ENCODE results near the gene USP34.
A peak's percentile ranks its signal among the peaks of the same experiment; 100 is the strongest.
"Not testable (repeated sequence)": the region's sequence is repeated elsewhere in the genome, so short reads cannot be mapped to it uniquely, and the experiment has no call there.

USP34 gene

GRCh38 chr2:61471905-61472805 lies 1.3 kb upstream of the USP34 start:
- Histone ChIP-seq H3K36me3 (ENCODE audit: control insufficient read depth, insufficient read depth, low read length) (peaks cover 5% of the 10 kb centered on the region), H3K9ac (ENCODE audit: low read length) (peak overlapping the region; percentile 95), H3K4me3 (ENCODE audit: low read length) (peak overlapping the region; percentile 95), H3K27me3 (ENCODE audit: control insufficient read depth, insufficient read depth, low read length) (no peaks in the 10 kb centered on the region), H3K4me1 (ENCODE audit: control insufficient read depth, insufficient read depth, low read length) (no peaks in the 10 kb centered on the region), H3K27ac (ENCODE audit: low read depth, low read length) (peak overlapping the region; percentile 98)

- peaks cover 2% of the 10 kb centered on the region for H3K36me3 ChIP-seq (ENCODE audit: control insufficient read depth, insufficient read depth, low read length)
- H3K4me3 ChIP-seq (ENCODE audit: low read length), result peak overlapping the region; percentile 84
- no peaks in the 10 kb centered on the region for H3K4me1 ChIP-seq (ENCODE audit: control insufficient read depth, insufficient read depth, low read length)
- no peaks in the 10 kb centered on the region for H3K27me3 ChIP-seq (ENCODE audit: control insufficient read depth, insufficient read depth, low read length)
- peak overlapping the region; percentile 98 for H3K27ac ChIP-seq (ENCODE audit: low read depth, low read length)
- H3K9ac ChIP-seq (ENCODE audit: low read length), result peak overlapping the region; percentile 59
Observed at GRCh38 chr2:61470122-61470951, 550 bp downstream of the USP34 start.

DNA sequence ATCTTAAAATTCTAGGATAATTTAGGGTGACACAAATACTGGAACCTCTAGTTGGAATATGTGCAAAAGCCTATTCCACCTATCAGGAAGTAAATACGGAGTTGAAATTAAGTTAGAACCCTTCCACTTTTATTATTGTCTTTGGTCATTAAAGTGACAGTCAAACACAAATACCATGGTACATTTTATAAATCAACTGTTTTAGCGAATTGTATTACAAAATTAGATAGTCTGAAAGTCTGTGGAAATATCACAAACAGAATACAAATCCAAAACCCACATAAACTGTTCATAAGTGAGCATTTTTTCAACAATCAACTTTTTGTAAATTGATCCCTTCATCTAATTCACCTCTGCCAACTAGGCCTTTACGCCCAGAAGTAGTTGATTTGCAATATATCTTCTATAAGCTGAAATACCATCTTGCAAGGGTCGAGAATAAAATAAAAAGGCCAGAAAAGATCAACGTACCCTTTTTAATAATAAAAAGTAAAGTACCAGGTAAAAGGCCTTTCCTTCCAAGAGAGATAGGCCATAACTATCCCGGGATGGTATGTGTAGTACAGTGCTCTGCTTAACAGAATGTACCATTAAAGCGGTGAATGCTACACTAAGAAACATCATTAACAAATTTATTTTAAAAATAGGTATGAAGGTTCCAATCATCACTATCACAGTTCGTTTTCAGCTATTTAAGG lies 1.3 kb downstream of the USP34 start:
- Histone ChIP-seq H3K27me3 (ENCODE audit: control insufficient read depth, insufficient read depth, low read length) (no peaks in the 10 kb centered on the region), H3K27ac (ENCODE audit: low read depth, low read length) (peak overlapping the region; percentile 98), H3K4me1 (ENCODE audit: control insufficient read depth, insufficient read depth, low read length) (no peaks in the 10 kb centered on the region), H3K4me3 (ENCODE audit: low read length) (peak overlapping the region; percentile 84), H3K9ac (ENCODE audit: low read length) (peak overlapping the region; percentile 59), H3K36me3 (ENCODE audit: control insufficient read depth, insufficient read depth, low read length) (peaks cover 2% of the 10 kb centered on the region)

DNA sequence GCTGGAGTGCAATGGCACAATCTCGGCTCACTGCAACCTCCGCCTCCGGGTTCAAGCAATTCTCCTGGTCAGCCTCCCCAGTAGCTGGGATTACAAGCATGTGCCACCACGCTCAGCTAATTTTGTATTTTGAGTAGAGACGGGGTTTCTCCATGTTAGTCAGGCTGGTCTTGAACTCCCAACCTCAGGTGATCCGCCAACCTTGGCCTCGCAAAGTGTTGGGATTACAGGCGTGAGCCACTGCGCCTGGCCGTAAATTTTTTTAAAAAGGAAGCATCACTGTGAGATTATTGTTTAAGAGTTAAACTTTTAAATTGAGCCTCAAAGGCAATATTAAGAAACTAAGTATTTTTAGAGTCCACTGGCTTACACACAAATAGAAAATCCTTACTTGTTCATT lies 2.7 kb downstream of the USP34 start:
- H3K4me1 ChIP-seq (ENCODE audit: control insufficient read depth, insufficient read depth, low read length); H3K4me3 ChIP-seq (ENCODE audit: low read length): not testable (repeated sequence)

DNA sequence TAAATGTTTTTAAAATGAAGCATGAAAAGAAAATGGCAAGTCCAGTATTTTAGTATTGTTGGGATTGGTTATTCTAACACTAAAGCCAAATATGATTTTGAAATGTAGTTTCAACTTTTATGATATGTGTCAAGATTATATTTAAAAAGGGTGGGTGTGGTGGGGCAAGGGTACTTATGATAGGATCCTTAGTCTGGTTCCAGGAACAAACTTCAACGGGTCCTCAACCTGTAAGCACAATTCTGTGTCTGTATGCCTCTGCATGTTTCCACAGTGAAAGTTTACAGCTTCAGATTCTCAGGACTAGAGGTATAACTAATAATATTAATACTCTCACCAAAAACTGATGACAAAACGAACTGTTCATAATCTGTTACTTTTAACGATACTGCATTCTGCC lies 5.8 kb downstream of the USP34 start:
- H3K9ac ChIP-seq (ENCODE audit: low read length), result no peak overlapping the region
- no peaks in the 10 kb centered on the region for H3K4me1 ChIP-seq (ENCODE audit: control insufficient read depth, insufficient read depth, low read length)
- no peak overlapping the region for H3K4me3 ChIP-seq (ENCODE audit: low read length)
- no peaks in the 10 kb centered on the region for H3K27me3 ChIP-seq (ENCODE audit: control insufficient read depth, insufficient read depth, low read length)
- no peaks in the 10 kb centered on the region for H3K36me3 ChIP-seq (ENCODE audit: control insufficient read depth, insufficient read depth, low read length)
- H3K27ac ChIP-seq (ENCODE audit: low read depth, low read length), result no peak overlapping the region

More for the DNA sequence above, 2.7 kb downstream of the USP34 start:
- H3K27me3 ChIP-seq (ENCODE audit: control insufficient read depth, insufficient read depth, low read length); H3K36me3 ChIP-seq (ENCODE audit: control insufficient read depth, insufficient read depth, low read length); H3K27ac ChIP-seq (ENCODE audit: low read depth, low read length); H3K9ac ChIP-seq (ENCODE audit: low read length): not testable (repeated sequence)

DNA sequence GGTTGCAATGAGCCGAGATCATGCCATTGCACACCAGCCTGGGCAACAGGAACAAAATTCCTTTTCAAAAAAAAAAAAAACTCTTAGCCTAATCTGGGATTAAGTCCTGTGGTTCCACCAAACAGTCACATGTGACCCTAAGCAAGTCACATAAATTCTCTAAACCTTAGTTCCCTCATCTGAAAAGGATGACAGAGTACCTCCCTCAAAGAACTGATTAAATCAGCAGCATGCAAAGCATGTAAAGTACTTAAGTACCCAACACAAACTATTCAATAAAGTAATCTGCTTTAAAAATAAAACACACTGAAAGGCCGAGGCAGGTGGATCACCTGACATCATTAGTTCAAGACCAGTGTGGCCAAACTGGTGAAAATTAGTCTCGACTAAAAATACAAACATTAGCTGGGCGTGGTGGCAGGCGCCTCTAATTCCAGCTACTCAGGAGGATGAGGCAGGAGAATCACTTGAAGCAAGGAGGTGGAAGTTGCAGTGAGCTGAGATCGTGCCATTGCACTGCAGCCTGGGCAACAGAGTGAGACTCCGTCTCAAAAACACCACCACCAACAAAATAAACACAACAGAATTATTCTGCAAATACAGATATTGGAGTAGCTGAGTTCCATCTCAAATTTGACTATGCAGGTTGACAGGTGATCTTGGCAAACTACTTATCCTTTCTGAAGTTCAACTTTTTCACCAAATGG lies 7.0 kb downstream of the USP34 start:
- Histone ChIP-seq H3K27ac (ENCODE audit: low read depth, low read length) (no peak overlapping the region), H3K9ac (ENCODE audit: low read length) (no peak overlapping the region), H3K4me3 (ENCODE audit: low read length) (no peak overlapping the region), H3K36me3 (ENCODE audit: control insufficient read depth, insufficient read depth, low read length) (no peaks in the 10 kb centered on the region), H3K27me3 (ENCODE audit: control insufficient read depth, insufficient read depth, low read length) (no peaks in the 10 kb centered on the region), H3K4me1 (ENCODE audit: control insufficient read depth, insufficient read depth, low read length) (no peaks in the 10 kb centered on the region)

DNA sequence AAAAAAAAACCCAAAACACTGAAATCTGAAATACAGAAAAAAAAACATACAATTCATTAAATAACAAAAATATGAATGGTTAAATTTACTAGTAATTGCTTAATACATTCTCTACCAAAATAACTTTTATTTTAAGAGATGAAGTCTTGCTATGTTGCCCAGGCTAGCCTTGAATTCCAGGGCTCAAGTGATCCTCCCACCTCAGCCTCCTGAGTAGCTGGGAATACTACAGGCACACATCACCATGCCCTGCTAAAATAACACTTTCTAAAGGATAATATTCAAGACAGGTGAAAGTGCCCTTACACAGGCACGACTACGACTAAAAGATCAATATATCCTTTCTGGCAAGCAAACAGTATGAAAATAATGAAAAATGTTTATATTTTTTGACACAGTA lies 9.5 kb downstream of the USP34 start:
- no peak overlapping the region for H3K27ac ChIP-seq (ENCODE audit: low read depth, low read length)
- H3K9ac ChIP-seq (ENCODE audit: low read length), result no peak overlapping the region
- H3K36me3 ChIP-seq (ENCODE audit: control insufficient read depth, insufficient read depth, low read length), result no peaks in the 10 kb centered on the region
- no peak overlapping the region for H3K4me3 ChIP-seq (ENCODE audit: low read length)
- H3K4me1 ChIP-seq (ENCODE audit: control insufficient read depth, insufficient read depth, low read length), result no peaks in the 10 kb centered on the region
- H3K27me3 ChIP-seq (ENCODE audit: control insufficient read depth, insufficient read depth, low read length), result no peaks in the 10 kb centered on the region

DNA sequence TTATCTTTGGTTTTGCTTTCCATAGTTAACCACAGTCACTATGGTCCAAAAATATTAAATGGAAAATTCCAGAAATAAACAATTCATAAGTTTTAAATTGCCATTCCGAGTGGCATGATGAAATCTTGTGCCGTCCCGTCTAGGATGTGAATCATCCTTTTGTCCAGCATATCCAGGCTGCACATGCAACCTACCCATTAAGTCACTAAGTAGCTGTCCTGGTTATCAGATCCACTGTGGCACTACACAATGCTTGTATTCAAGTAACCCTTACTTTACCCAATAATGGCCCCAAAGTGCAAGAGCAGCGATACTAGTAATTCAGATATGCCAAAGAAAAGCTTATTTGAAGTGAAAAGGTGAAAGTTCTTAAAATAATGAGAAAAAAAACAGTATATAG lies 10.7 kb downstream of the USP34 start:
- H3K27ac ChIP-seq (ENCODE audit: low read depth, low read length), result no peak overlapping the region

GRCh38 chr2:61456746-61457420 lies 14.0 kb downstream of the USP34 start:
- no peaks in the 10 kb centered on the region for H3K36me3 ChIP-seq (ENCODE audit: control insufficient read depth, insufficient read depth, low read length)
- no peak overlapping the region for H3K9ac ChIP-seq (ENCODE audit: low read length)
- no peak overlapping the region for H3K4me3 ChIP-seq (ENCODE audit: low read length)
- peaks cover 3% of the 10 kb centered on the region for H3K4me1 ChIP-seq (ENCODE audit: control insufficient read depth, insufficient read depth, low read length)
- no peak overlapping the region for H3K27ac ChIP-seq (ENCODE audit: low read depth, low read length)
- no peaks in the 10 kb centered on the region for H3K27me3 ChIP-seq (ENCODE audit: control insufficient read depth, insufficient read depth, low read length)

More for the DNA sequence above, 10.7 kb downstream of the USP34 start:
- Histone ChIP-seq H3K36me3 (ENCODE audit: control insufficient read depth, insufficient read depth, low read length) (no peaks in the 10 kb centered on the region), H3K4me1 (ENCODE audit: control insufficient read depth, insufficient read depth, low read length) (peaks cover 3% of the 10 kb centered on the region), H3K4me3 (ENCODE audit: low read length) (no peak overlapping the region), H3K9ac (ENCODE audit: low read length) (no peak overlapping the region), H3K27me3 (ENCODE audit: control insufficient read depth, insufficient read depth, low read length) (no peaks in the 10 kb centered on the region)

GRCh38 chr2:61456070-61456745 lies 14.7 kb downstream of the USP34 start:
- H3K4me3 ChIP-seq (ENCODE audit: low read length), result no peak overlapping the region
- H3K4me1 ChIP-seq (ENCODE audit: control insufficient read depth, insufficient read depth, low read length), result peaks cover 3% of the 10 kb centered on the region
- no peaks in the 10 kb centered on the region for H3K27me3 ChIP-seq (ENCODE audit: control insufficient read depth, insufficient read depth, low read length)
- no peak overlapping the region for H3K9ac ChIP-seq (ENCODE audit: low read length)
- no peak overlapping the region for H3K27ac ChIP-seq (ENCODE audit: low read depth, low read length)
- H3K36me3 ChIP-seq (ENCODE audit: control insufficient read depth, insufficient read depth, low read length), result no peaks in the 10 kb centered on the region

- not testable (repeated sequence) for H3K4me1 ChIP-seq (ENCODE audit: control insufficient read depth, insufficient read depth, low read length); H3K27ac ChIP-seq (ENCODE audit: low read depth, low read length); H3K4me3 ChIP-seq (ENCODE audit: low read length); H3K27me3 ChIP-seq (ENCODE audit: control insufficient read depth, insufficient read depth, low read length); H3K36me3 ChIP-seq (ENCODE audit: control insufficient read depth, insufficient read depth, low read length); H3K9ac ChIP-seq (ENCODE audit: low read length)
Observed at GRCh38 chr2:61454972-61455371, 15.9 kb downstream of the USP34 start.
